ENCODE data around the gene HOXD3.

HOXD3 gene

DNA sequence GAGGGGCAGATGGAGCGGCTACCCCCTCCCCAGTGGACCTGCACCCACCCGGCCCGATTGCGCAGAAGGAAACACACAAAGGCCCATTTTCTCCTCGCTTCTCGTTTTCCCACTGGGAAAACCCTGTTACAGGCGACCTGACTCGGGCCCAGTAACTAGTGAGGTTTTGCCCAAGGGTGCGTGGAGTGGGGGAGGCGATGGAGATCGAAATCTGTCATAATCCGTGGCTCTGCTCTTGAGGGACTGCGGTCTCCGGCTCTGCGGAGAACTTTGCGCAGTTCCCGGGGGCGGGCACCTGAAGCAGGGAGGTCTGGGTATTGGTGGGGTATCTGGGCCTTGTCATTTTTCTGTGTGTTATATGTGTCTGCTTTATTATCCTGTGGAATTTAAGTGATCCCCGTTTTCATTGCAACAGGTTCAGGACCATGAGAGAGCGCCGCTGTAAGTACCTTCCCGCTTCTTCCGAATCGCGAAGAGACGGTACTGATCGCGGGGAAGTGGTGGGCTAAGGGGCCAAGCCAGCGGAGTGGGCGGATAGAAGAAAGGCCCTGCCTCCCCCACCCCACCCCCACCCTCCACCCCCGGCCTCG is 9.8 kb upstream of the HOXD3 start:
- Histone ChIP-seq H3K4me1 (ENCODE audit: control insufficient read depth, low read length) (no peaks in the 10 kb centered on the region), H3K36me3 (ENCODE audit: control insufficient read depth, low read length) (no peaks in the 10 kb centered on the region), H3K79me2 (ENCODE audit: control insufficient read depth, low read length) (no peaks in the 10 kb centered on the region), H3K9me2 (replicated peaks; ENCODE audit: control insufficient read depth, low read length) (no peaks in the 10 kb centered on the region), H3K9me3 (ENCODE audit: control insufficient read depth, insufficient read depth, low read length) (no peaks in the 10 kb centered on the region), H4K20me1 (ENCODE audit: control insufficient read depth, insufficient read depth, low read depth, low read length) (no peaks in the 10 kb centered on the region), H3K4me2 (ENCODE audit: low read length) (no peak overlapping the region), H3K27me3 (ENCODE audit: control insufficient read depth, low read length) (no peaks in the 10 kb centered on the region; the same call in 1 of the 2 replicates), H3F3A (ENCODE audit: control insufficient read depth, insufficient read depth) (no peaks in the 10 kb centered on the region), H3K4me3 (ENCODE audit: low read length) (no peak overlapping the region), H3K27ac (ENCODE audit: low read depth, low read length) (no peak overlapping the region)
- TF ChIP-seq EZH2phosphoT487 (IDR thresholded peaks at IDR 0.05; ENCODE audit: borderline replicate concordance, low read length) (no peak), CTCF (IDR thresholded peaks at IDR 0.05; ENCODE audit: low read depth, low read length, poor library complexity, severe bottlenecking) (no peak)

DNA sequence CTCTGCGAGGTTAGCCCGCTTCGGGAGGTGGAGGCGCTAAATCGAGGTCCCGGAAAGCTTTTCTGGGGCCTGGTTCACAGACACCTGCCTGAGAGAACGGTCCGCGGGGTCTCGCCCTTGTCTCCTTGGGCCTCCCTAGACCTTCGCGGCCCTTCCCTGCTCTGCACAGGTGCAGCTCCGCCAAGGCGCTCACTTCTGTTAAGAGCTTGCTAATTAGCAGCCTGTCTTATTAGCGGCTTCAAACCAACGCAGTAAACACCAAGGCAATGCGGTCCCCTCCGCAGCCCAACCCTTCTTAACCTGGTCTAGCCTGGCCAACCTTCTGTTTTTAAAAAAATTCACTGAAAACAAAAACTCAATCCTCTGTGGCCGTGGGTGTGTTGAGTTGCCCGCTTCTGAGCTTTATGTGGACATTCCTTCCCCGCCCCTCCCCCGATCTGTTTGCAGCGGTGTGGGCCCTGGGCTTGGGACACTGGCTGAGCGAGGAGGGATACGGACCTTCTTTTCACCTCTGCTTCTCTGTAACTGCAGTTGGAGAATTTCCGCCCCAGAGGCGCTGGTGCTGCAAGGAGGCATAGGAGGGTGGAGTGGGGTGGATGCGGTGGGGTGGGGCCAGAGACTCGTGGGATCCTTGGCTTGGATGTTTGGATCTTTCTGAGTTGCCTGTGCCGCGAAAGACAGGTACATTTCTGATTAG is 9.2 kb upstream of the HOXD3 start:
- no peaks in the 10 kb centered on the region; the same call in 1 of the 2 replicates for H3K27me3 ChIP-seq (ENCODE audit: control insufficient read depth, low read length)

GRCh38 chr2:176148751-176149421 is 8.2 kb upstream of the HOXD3 start:
- Histone ChIP-seq H3K9me2 (replicated peaks; ENCODE audit: control insufficient read depth, low read length) (no peaks in the 10 kb centered on the region), H3K4me2 (ENCODE audit: low read length) (no peak overlapping the region), H3K4me3 (ENCODE audit: low read length) (no peak overlapping the region), H3K36me3 (ENCODE audit: control insufficient read depth, low read length) (no peaks in the 10 kb centered on the region), H3K9me3 (ENCODE audit: control insufficient read depth, insufficient read depth, low read length) (no peaks in the 10 kb centered on the region), H3F3A (ENCODE audit: control insufficient read depth, insufficient read depth) (no peaks in the 10 kb centered on the region), H3K27ac (ENCODE audit: low read depth, low read length) (no peak overlapping the region), H3K79me2 (ENCODE audit: control insufficient read depth, low read length) (no peaks in the 10 kb centered on the region), H3K27me3 (ENCODE audit: control insufficient read depth, low read length) (no peaks in the 10 kb centered on the region; the same call in 1 of the 2 replicates), H4K20me1 (ENCODE audit: control insufficient read depth, insufficient read depth, low read depth, low read length) (no peaks in the 10 kb centered on the region), H3K4me1 (ENCODE audit: control insufficient read depth, low read length) (no peaks in the 10 kb centered on the region)
- no peak for TF ChIP-seq CTCF (IDR thresholded peaks at IDR 0.05; ENCODE audit: low read depth, low read length, poor library complexity, severe bottlenecking)
- TF ChIP-seq EZH2phosphoT487 (IDR thresholded peaks at IDR 0.05; ENCODE audit: borderline replicate concordance, low read length), result no peak

More for the DNA sequence above, 9.2 kb upstream of the HOXD3 start:
- Histone ChIP-seq H3K4me2 (ENCODE audit: low read length) (no peak overlapping the region), H3K9me2 (replicated peaks; ENCODE audit: control insufficient read depth, low read length) (no peaks in the 10 kb centered on the region), H4K20me1 (ENCODE audit: control insufficient read depth, insufficient read depth, low read depth, low read length) (no peaks in the 10 kb centered on the region), H3K36me3 (ENCODE audit: control insufficient read depth, low read length) (no peaks in the 10 kb centered on the region), H3K4me1 (ENCODE audit: control insufficient read depth, low read length) (no peaks in the 10 kb centered on the region), H3K27ac (ENCODE audit: low read depth, low read length) (no peak overlapping the region), H3K4me3 (ENCODE audit: low read length) (no peak overlapping the region), H3K79me2 (ENCODE audit: control insufficient read depth, low read length) (no peaks in the 10 kb centered on the region), H3K9me3 (ENCODE audit: control insufficient read depth, insufficient read depth, low read length) (no peaks in the 10 kb centered on the region), H3F3A (ENCODE audit: control insufficient read depth, insufficient read depth) (no peaks in the 10 kb centered on the region)
- TF ChIP-seq EZH2phosphoT487 (IDR thresholded peaks at IDR 0.05; ENCODE audit: borderline replicate concordance, low read length) (no peak), CTCF (IDR thresholded peaks at IDR 0.05; ENCODE audit: low read depth, low read length, poor library complexity, severe bottlenecking) (no peak)

All from DOHH2 (cell line).